SKM-1 (cell line): ENCODE data around the gene CCDC197.

Experiments
- DNase-seq: peaks from one replicate; lab custom pipeline; 2025; ENCODE audit not compliant: unreplicated experiment; lab: John Stamatoyannopoulos, UW

The CCDC197 gene

DNA sequence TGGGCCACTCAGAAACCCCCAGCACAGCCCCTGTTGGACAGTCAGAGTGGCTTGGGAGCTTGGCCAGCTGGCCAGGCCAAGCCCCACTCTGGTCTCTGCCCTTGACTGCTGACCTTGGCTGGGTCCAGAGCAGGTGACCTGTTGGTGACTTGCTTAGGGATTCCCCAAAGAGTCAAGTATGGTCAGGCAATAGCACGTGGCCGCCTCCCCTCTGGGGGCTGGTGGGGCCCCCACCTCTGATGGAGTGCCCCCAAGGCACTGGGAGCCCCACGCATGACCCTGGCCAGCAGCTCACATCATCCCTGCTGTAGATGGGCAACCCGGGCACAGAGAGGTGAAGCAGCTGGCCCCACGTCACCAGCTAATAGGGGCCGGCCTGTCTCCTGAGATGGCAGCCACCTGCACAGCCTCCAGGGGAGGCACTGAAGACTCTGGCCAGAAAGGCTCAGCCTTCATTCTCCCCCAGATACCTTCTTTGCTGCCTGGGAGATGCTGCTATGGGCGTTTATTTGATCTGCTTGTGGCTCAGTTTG lies 1.8 kb downstream of the CCDC197 start:
- no peak for DNase-seq

DNA sequence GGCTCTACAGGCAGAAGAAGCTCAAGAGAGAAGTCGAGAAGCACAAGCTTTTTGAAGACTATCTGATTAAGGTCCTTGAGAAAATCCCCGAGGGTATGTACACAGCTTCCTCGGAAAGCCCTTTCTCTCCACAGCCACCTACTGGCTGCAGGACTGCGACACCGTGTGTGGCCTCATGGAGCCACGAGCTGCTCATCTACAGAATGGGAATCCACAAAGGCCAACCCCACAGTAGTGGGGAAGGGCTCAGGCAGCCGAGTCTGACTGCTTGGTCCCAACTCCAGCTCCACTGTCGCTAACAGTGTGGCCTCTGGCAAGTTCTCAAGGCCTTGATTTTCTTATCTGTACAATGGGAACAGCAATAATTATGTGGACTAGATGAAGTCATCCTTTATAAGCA lies 2.5 kb downstream of the CCDC197 start:
- DNase-seq: no peak

DNA sequence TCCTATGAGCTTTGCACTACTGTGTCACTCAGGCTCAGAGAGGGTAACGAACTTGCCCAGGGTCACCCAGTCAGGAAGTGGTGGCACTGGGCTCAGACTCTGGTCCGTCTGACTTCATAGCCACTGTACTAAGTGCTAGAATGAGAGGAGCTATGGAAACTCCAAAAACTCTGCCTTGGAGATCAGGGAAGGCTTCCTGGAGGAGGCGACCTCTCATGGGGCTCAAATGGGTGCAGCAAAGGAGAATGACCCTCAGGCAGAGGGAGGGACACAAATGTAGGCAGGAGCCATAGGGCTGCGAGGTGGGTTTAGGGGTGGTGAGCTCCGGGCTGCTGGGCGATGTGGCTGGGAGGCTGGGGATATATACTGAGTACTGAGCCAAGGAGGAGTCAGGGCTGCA lies 3.2 kb downstream of the CCDC197 start:
- no peak for DNase-seq

DNA sequence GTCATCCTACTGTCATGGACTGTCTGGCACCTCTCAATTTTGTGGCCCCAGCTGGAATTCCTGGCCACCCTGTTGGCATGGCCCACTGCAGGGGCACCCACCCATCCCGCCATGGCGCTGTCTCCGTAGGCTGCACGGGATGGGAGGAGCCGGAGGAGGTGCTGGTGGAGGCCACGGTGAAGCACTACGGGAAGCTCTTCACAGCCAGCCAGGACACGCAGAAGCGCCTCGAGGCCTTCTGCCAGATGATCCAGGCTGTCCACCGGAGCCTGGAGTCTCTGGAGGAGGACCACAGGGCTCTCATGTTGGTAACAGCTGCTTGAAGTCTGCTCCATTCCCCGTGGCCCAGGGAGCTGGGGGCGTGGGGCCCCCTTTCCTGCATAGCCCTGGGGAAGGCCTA lies 3.9 kb downstream of the CCDC197 start:
- no peak for DNase-seq

DNA sequence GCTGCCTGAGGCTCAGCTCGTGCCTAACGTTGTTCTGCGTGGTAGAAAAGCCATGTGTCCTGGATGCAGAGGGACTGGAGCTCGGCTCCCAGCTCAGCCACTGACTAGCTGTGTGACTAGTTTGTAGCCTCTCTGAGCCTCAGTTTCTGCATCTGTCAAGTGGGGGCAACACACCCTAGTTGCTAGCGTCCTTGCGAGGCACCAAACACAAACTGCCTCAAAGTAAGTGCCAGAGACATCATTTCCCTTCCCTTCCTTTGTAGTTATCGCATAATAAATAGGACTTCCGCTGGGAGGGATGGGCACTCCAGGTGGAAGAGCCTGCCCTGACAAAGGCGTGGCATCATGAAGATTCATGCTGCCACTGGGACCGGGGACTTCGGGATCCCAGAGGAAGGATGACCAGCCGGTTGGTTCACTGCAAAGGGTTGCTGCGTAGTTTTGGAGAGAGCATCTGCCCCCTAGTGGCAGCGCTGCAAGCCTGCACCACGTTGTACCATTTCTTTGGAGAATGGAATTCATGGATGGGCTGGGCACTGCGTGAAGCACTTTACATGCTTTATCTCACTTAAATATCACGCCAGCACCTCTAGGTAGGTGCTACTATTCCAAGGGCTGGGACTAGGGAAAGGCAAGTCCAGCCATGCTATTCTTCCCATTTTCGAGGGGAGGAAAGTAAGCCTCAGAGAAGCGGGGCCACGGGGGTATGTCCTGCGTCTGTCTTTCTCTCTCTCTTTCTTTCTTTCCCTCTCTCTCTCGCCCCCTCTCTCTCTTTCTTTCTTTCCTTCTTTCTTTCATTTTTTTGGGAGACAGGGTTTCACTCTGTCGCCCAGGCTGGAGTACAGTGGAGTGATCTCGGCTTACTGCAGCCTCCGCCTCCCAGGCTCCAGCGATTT lies 4.6 kb downstream of the CCDC197 start:
- DNase-seq: peak; percentile 21

DNA sequence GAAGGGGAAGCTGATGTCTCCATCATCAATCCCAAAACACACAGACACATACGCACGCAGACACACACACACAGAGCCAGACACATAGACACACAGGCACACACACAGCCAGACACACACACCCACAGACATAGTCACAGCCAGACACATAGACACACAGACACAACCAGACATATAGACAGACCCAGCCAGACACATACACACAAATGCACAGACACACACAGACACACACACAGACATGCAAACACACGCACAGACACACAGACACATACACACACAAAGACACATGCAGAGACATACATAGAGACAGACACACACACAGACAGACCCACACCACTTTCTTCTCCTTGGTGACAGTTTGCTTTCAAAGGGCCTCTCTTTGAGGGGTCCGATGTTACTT lies 6.3 kb downstream of the CCDC197 start:
- DNase-seq: no peak

DNA sequence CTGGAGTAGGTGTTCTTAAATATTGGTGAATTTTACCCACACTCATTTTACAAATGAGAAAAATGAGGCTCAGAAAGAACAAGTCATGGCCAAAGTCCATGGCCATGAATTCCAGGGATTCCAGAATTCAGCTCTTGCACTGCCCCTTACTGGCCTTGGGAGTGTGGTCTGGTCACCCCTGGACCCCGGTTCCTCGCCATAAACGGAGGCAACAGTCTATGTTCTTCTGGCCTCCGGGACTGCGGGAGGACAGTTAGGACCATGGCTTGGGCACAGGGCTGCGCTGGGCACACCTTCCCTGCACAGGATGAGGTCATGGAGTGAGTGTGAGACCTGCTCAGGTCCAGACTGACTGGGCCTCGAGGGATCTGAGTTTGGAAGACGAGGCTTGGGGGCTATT lies 6.9 kb downstream of the CCDC197 start:
- no peak for DNase-seq

DNA sequence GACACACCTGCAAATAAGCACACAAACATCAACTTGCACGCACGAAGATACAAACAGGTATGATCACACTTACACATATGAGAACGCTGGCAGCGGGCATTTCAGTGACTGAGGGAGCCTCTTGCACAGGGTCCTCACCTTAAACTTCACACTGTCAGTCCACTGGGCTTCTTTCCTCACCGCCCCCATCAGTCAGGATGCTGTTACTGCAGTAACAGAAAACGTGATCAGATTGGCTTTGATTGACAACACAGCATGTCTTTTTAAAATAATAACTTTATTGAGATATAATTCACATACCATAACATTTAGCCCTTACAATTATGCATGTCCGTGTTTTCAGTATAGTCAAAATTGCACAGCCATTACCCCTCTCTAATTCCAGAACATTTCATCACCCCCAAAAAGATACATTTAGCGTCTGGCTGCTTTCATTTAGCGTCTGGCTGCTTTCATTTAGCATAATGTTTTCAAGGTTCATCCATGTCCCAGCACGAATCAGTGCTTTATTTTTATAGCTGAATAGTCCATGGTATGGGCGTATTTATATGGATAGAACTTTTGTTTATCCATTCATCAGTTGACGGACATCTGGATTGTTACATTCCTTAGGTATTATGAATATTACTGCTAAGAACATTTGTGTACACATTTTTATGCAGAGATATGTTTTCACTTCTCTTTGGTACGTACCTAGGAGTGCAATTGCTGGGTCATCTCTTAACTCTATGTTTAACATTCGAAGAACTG lies 8.4 kb downstream of the CCDC197 start:
- DNase-seq: no peak

DNA sequence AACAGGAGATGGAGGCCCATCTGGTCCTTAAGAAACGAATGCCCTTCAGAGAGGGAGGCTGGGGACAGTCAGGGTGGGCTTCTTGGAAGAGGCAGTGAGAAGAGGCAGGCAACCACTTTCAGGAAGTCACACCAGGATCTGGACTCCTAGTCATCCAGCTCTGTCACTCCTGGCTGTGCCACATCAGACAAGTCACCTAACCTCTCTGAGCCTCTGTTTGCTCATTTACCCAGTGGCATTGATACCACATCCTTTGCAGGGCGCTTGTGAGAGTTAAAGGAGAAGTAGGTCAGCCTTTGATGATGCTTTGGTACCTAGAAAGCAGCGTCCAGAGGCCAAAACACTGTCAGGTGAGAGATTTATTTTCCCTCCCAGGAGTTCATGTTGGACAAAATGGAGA lies 11.1 kb downstream of the CCDC197 start:
- DNase-seq: no peak

DNA sequence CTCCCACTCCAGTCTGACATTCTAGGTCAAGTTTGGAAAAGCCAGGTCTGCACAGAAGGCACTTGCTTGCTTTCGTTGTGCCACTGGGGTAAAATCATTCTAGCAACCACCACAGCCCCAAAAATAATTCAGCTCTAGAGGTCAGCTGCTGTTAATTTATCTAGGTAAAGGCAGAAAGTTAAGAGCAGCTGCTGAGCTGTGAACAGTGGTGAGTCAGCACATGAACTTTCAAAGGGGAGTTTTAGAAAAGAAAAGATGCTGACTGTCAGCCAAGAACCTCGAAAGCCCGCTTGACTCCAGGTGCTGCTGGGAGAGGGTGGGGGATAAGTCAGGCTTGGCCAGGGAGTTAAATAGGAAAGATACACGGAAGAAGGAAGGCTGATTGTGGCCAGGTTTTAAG lies 12.7 kb downstream of the CCDC197 start:
- no peak for DNase-seq

DNA sequence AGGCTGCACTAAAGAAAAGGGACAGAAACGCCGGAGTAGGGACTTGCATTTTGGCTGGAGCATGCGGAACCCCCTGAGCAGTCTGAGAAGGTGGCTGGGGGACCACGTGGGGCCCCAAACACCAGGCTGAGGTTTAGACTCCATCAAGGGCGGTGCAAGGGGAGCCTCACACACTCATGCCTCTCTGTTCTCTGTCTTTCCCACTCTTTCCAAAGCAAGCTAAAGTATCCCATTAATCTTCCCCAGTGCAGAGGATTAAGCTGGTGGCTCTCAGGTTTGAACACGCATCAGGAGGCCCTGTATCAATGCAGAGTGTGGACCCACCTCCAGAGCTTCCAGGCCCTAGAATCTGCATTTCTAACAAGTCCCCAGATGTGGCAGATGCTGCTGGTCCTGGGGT lies 13.5 kb downstream of the CCDC197 start:
- DNase-seq: no peak

DNA sequence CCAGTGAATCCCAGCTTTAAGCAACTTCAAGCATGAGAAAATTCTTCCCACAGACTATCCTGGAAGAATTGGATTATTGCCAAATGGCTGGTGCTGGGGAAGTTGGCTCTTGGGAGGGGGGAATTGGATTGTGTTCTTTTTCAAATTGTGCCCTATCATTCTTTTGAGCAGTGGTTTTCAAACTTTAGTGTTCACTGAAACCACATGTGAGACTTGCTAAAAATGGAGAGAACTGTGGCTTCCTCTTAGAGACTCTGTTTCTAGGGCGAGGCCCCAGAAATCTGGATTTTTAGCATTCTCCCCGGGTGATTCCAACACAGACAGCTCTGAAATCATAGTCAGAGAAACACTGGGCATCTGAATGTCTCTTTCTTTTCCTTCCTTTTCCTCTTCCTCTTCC lies 14.7 kb downstream of the CCDC197 start:
- no peak for DNase-seq

DNA sequence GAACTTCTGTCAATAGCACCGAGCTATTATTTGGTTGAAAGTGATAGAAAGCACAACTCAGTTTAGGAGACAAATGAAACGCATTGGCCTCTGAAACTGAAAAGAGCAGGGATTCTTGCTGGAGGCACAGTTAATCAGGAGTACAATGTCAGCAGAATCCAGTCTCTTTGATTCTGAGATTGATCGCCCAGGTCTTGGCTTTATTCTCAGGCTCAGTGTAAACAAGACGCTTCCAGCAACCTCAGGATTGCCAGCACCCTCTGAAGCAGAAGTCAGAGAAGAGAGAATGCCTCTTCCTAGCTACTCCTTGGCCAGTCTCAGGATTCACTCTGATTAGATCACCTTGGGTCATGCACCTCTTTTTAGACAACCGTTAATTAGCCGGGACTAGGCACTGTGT lies 17.3 kb downstream of the CCDC197 start:
- no peak for DNase-seq

DNA sequence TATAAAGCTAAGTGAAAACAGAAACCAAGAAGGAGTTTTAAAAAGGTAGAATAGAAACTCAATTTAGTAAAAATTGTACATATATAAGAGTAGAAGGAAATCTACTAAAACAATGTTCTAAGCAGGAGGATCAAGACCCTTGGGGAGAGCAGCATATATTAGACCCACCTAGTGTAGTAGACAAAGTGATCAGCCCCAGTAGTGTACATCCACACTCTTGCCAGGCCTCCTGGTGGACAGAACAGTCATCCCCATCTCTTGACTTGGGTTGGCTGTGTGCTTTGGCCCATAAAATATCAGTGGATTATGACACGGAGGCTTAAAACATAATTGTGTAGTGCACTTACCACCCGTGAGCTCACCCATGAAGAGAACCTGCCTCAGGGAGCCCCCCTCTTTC lies 18.1 kb downstream of the CCDC197 start:
- no peak for DNase-seq

DNA sequence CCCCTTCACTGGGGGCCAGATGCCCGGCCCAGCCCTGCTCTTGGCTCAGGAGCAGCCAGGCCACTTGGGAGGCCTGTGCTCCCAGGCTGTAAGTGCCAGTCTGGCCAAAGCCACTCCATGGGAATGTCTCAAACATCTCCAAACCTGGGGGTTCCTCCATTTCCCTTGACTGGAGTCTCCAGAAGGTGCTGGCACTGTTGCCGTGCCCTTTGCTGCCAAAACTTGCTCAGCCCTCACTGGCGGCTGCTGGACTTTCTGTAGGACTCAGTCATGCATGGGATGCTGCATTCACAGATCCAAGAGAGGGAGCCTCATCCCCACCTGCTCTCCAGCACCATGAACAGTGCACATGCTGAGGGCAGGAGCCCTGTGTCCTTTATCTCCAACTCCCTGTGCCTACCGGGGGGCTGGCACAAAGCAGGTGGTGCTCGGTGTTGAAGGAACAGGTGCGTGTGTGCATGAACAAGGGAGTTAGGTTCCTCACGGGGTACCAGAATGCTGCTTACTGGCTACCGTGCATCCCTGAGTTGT lies 19.4 kb downstream of the CCDC197 start:
- no peak for DNase-seq

DNA sequence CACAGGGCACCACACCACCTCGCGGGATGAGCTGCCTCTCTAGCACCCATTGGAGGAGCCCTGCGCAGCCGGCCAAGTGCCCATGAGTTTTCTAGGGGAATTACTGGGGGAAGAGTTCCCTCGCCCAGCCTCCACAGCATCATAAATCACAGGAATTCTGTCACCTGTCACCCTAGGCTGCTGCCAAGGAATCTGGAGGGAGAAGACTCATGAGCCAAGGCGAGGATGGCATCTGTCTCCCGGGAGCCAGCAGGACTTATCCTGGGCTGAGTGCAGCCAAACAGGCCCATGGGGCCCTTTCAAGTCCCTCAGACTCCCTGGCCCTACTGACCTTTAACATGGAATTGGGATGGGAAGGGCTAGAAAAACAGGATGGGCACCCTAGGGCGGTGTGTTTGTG lies 21.2 kb downstream of the CCDC197 start:
- no peak for DNase-seq

DNA sequence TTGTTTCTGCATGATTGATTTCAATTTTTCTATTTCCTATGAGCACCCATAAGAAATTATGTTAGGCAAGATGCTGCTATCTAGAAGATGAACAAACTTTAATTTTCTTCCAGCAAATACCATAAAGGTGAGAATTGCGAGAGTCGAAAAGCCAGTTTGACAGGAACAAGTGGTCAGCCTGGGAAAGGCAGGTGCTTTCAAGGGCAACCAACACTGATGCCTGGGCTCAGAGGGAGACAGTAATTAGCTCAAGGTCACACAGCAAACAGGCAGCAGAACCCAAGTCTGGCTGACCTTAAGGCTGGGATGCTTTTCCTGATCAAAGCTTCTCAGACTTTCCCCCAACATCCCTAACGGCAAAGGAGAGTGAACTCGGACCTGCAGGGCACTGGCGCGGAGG lies 22.2 kb downstream of the CCDC197 start:
- no peak for DNase-seq

DNA sequence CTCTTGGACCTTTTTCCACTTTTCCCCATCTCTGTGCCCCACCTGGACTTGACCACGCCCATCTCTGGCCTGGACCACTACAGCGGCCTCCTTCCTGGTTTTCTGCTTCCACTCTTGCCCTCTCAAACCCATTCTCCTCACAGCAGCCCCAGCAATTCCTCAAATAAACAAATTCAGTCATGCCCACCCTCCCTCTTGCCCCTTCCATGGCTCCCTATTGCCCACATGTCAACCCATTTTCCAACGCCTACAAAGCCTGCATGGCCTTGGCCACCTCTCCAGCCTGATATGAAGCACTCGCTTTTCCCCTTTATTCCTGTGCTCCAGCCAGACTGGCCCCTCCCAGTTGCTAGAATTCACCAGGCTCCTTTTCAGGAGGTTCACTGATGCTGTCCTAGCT lies 23.2 kb downstream of the CCDC197 start:
- no peak for DNase-seq

DNA sequence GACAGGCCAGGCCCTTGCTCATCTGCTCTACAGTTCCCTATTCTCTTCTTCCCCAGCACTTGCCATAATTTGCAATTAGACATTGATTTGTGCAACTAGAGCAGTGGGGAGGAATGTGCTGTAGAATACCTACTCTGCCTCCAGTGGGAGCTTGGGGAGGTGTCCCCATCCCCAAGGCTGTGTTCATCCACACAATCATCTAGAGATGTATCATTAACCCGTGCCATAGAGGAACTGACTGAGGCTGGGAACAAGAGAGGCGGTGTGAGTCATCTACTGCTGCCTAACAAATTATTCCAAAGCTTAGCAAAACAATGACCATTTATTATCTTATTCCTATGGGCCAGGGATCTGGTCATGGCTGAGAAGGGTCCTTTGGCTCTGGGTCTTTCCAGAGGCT lies 23.9 kb downstream of the CCDC197 start:
- DNase-seq: no peak

DNA sequence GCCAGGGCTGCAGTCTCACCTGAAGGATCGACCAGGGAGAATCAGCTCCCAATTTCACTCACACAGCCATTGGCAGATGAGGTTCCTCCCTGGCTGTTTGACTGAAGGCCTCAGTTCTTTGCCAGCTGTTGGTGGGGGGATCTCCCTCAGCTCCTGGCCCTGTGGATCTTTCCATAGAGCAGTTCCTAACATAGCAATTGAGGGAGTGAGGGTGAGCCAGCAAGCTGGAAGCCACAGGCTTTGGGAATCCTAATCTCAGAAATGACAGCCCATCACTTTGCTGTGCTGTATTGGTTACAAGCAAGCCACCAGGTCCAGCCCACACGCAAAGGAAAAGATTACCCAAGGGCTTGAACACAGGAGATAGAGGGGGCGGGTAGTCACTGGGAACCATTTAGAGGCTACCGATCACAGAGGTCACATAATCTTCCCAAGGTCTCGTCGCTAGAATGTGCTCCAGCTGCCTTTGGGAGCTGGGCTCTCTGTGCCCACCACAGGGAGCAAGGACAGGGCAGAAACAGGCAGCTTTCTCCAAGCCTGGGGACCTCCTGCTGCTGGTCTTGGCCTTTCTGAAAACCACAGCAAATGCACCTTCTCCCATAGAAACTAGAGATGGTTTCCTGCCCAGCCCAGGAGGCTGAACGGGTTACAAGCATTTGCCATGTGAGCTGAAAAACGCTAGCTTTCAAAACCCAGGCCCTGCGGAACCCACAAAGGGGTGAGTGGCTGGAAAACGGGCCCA lies 24.5 kb downstream of the CCDC197 start:
- no peak for DNase-seq
